Measurements from ENCODE around the gene COPB2.

The COPB2 gene

GRCh38 chr3:139327231-139327630 is 62.2 kb downstream of the COPB2 start:
- no peak for DNase-seq

- DNase-seq: no peak
Observed at GRCh38 chr3:139326707-139327106, 62.7 kb downstream of the COPB2 start.

- no peak for DNase-seq
Observed at GRCh38 chr3:139326131-139326530, 63.3 kb downstream of the COPB2 start.

- no peak for DNase-seq
Observed at GRCh38 chr3:139325551-139325950, 63.9 kb downstream of the COPB2 start.

GRCh38 chr3:139324456-139324855 is 65.0 kb downstream of the COPB2 start:
- DNase-seq: no peak

GRCh38 chr3:139323146-139323545 is 66.3 kb downstream of the COPB2 start:
- no peak for DNase-seq

- no peak for DNase-seq
Observed at GRCh38 chr3:139322346-139322745, 67.1 kb downstream of the COPB2 start.

- no peak for DNase-seq
Observed at GRCh38 chr3:139320551-139321309, 68.7 kb downstream of the COPB2 start.

- no peak for DNase-seq
Observed at GRCh38 chr3:139319428-139320402, 69.7 kb downstream of the COPB2 start.

GRCh38 chr3:139318826-139319225 is 70.6 kb downstream of the COPB2 start:
- no peak for DNase-seq

GRCh38 chr3:139318431-139318816 is 71.0 kb downstream of the COPB2 start:
- DNase-seq: no peak

- DNase-seq: no peak
Observed at GRCh38 chr3:139317660-139318430, 71.6 kb downstream of the COPB2 start.

GRCh38 chr3:139317215-139317614 is 72.2 kb downstream of the COPB2 start:
- DNase-seq: no peak

GRCh38 chr3:139313921-139314320 is 75.5 kb downstream of the COPB2 start:
- DNase-seq: no peak

GRCh38 chr3:139312959-139313358 is 76.5 kb downstream of the COPB2 start:
- no peak for DNase-seq

GRCh38 chr3:139312416-139312815 is 77.0 kb downstream of the COPB2 start:
- no peak for DNase-seq

- no peak for DNase-seq
Observed at GRCh38 chr3:139311557-139311956, 77.9 kb downstream of the COPB2 start.

- DNase-seq: no peak
Observed at GRCh38 chr3:139310474-139310933, 78.9 kb downstream of the COPB2 start.

GRCh38 chr3:139309880-139310279 is 79.6 kb downstream of the COPB2 start:
- no peak for DNase-seq

- no peak for DNase-seq
Observed at GRCh38 chr3:139309061-139309591, 80.3 kb downstream of the COPB2 start.

- DNase-seq: no peak
Observed at GRCh38 chr3:139308560-139308959, 80.9 kb downstream of the COPB2 start.

Measured in T-helper 1 cell (primary cell).